ENCODE data around the gene APPBP2.

The APPBP2 gene

DNA sequence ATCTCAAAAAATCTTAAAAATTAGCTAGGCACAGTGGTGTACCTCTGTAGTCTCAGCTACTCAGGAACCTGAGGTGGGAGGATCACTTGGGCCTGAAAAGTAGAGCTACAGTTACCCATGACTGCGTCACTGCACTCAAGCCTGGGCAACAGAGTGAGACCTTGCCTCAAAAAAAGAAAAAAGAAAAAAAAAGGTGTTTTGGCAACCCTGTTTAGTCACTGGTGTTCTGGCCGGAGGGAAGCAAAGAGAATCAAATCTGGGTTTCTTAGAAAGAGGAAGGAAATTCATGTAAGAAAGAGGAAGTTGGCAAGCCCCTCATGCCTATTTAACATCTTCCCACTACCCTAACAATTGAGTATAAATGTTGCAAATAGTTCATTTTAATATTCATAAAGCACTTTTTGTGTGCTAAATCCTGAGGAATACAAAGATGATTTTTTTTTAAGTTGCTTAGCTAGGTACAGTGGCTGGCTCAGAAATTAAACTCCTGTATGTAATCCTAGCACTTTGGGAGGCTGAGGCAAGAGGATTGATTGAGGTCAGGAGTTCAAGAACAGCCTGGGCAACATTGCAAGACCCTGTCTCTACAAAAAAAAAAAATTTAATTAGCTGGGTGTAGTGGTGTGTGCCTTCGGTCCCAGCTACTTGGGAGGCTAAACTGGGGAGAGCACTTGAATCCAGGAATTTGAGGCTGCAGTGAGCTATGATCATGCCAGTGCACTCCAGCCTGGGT lies 127.6 kb downstream of the APPBP2 start:
- TF ChIP-seq, protein P1, sequence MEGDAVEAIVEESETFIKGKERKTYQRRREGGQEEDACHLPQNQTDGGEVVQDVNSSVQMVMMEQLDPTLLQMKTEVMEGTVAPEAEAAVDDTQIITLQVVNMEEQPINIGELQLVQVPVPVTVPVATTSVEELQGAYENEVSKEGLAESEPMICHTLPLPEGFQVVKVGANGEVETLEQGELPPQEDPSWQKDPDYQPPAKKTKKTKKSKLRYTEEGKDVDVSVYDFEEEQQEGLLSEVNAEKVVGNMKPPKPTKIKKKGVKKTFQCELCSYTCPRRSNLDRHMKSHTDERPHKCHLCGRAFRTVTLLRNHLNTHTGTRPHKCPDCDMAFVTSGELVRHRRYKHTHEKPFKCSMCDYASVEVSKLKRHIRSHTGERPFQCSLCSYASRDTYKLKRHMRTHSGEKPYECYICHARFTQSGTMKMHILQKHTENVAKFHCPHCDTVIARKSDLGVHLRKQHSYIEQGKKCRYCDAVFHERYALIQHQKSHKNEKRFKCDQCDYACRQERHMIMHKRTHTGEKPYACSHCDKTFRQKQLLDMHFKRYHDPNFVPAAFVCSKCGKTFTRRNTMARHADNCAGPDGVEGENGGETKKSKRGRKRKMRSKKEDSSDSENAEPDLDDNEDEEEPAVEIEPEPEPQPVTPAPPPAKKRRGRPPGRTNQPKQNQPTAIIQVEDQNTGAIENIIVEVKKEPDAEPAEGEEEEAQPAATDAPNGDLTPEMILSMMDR (IDR thresholded peaks at IDR 0.05; ENCODE audit: control insufficient read depth, extremely low read depth, insufficient read depth) = no peak
- no peak for DNase-seq (ENCODE audit: low read depth)
- no peak overlapping the region for H3K4me3 ChIP-seq (ENCODE audit: low read depth, low read length)

- no peak for DNase-seq (ENCODE audit: low read depth)
- TF ChIP-seq, protein P1 (IDR thresholded peaks at IDR 0.05; ENCODE audit: control insufficient read depth, extremely low read depth, insufficient read depth) = no peak
- no peak overlapping the region for H3K4me3 ChIP-seq (ENCODE audit: low read depth, low read length)
Measured at GRCh38 chr17:60396412-60396811, 129.6 kb downstream of the APPBP2 start.

DNA sequence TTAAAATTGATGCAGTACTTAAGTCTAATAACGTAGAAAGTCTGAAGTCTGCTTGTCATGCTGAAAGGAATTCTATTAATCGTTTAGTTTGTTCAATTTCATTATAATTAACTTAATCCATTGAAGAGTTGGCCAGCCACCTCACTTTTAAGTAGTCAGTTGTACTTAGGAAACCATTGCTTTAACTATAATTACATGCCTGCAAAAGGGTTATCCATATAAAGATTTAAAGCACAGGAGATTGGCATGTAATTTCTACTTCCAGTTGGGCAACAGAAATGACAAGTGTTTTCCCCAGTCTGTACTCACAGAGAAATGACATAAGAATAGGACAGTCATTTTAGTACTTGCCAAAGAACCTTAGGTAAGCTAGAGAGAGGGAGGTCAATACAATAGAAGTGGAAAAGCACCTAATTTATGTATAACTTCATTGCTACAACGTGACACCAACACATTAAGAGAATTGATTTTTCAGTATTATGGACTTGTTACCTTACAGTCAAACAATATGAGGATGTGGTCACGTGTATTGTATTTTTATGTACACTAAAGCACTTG lies 130.5 kb downstream of the APPBP2 start:
- TF ChIP-seq, protein P1 (IDR thresholded peaks at IDR 0.05; ENCODE audit: control insufficient read depth, extremely low read depth, insufficient read depth) = no peak
- H3K4me3 ChIP-seq (ENCODE audit: low read depth, low read length) = no peak overlapping the region
- DNase-seq (ENCODE audit: low read depth) = no peak

DNA sequence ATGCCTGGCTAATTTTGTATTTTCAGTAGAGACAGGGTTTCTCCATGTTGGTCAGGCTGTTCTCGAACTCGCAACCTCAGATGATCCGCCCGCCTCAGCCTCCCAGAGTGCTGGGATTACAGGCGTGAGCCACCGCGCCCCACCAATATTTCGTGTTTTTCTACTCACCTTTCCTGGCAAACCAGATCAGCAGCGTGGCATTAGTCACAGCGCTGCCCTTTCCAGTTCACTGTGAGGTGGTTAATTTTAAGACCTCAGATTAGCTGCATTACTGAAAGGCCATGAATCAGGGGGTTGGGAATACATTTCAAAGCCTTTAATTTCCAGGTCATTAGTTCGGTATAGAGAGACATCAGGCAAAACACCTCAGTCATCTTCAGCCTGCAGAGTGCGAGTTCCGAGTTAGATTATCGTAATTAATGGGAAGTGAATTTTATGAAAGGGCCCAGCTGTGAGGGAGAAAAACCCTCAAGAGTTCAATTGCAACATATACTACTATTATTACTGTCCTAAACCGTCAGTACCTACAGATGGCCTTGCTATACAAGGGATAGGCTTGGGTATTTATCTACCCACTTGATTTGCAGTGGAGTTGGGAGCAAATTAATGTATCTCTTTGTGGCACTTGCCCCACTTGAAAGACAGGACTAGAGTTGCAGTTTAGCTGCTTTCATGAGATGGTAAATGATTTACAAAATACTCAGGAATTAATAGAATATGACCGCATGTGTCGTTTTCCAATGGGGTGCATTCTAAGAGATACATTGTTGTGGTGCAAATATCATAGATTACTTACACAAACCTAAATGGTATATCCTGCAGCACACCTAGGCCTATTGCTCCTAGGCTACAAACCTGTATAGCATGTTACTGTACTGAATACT lies 132.0 kb downstream of the APPBP2 start:
- H3K4me3 ChIP-seq (ENCODE audit: low read depth, low read length) = no peak overlapping the region
- no peak for DNase-seq (ENCODE audit: low read depth)

More for the DNA sequence above, 132.0 kb downstream of the APPBP2 start:
- TF ChIP-seq, protein P1 (IDR thresholded peaks at IDR 0.05; ENCODE audit: control insufficient read depth, extremely low read depth, insufficient read depth) = no peak

Measured in LNCaP clone FGC (cell line).